MG63 (cell line): ENCODE results near the gene PLA2G4B. TPM values are rescaled to one million over a fixed set of nuclear protein-coding genes. Genes with fewer than 3 reads are reported as not detected.
A peak's percentile ranks its signal among the peaks of the same experiment; 100 is the strongest.

Experiments
- DNase-seq: peaks from one replicate; pipeline ENCODE4 v3.0.0-alpha.2; 2020
- H3K27me3 ChIP-seq: fragments of 250-450 bp; sonication (Bioruptor Pico); 2 replicates; pipeline ENCODE4 v1.5.1; 2020; ENCODE audit warnings: mild to moderate bottlenecking, moderate library complexity
- H3K36me3 ChIP-seq: fragments of 250-450 bp; sonication (Bioruptor Pico); 2 replicates; pipeline ENCODE4 v1.5.1; 2020; ENCODE audit warnings: mild to moderate bottlenecking, moderate library complexity
- H3K4me3 ChIP-seq: fragments of 250-450 bp; sonication (Bioruptor Pico); 2 replicates; pipeline ENCODE4 v1.5.1; 2020; ENCODE audit warnings: mild to moderate bottlenecking, moderate library complexity
- H3K9me3 ChIP-seq: fragments of 250-450 bp; sonication (Bioruptor Pico); 2 replicates; pipeline ENCODE4 v1.5.1; 2020; ENCODE audit warnings: mild to moderate bottlenecking, moderate library complexity
- total RNA-seq: library from RNA; depleted of rRNA; stranded (reverse); fragments of >200 nt; shearing (Covaris generic); gene quantifications from 2 replicates; pipeline ENCODE4 v1.2.3, GENCODE V29; 2014; ENCODE audit warnings: low replicate concordance

Gene PLA2G4B
- total RNA-seq, 1 experiment from 2014 or later: 0.20 TPM

- Histone ChIP-seq H3K36me3 (peaks cover 2% of the 10 kb centered on the region; the same call in 1 of the 2 replicates), H3K4me3 (no peak overlapping the region), H3K27me3 (no peaks in the 10 kb centered on the region), H3K9me3 (no peaks in the 10 kb centered on the region)
- DNase-seq: no peak
Observed at GRCh38 chr15:41804361-41804760, 34.3 kb upstream of the PLA2G4B start.

DNA sequence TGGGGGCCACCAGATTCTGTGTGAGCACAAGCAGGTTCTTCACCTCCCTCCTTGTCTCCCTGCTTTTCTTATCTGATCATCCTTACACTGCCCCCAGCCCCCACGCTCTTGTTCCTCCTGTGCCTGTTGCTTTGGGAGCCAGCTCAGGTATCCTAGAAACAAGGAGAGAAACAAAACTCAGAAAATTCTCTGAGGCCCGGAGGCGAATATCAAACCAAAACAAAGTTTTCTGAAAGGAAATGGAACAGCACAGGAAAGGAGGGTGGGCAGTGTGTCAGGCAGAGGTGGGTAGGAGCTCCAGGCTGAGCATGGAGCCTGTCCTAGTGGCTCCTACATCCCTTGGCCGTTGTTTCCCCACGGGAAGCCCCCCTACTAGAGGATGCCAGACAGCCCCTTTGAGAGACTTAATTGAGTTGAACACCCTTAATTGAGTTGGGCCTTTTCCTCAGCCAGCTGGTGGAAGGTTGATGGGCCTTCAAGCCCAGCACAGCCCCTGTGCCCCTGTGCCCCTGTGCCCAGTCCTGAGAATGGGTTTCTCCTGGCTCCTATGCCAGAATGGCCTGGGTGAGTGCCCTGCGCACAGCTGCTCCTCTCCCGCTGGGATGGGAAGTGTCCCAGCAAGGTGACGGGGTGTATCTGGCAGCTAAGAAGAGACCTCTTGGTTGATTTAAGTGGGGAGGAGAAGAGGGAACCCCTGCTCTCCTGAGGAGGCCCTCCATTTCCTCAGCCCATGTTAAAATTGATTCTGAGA lies 33.6 kb upstream of the PLA2G4B start:
- no peaks in the 10 kb centered on the region for H3K9me3 ChIP-seq
- H3K36me3 ChIP-seq: peaks cover 2% of the 10 kb centered on the region; the same call in 1 of the 2 replicates
- no peak overlapping the region for H3K4me3 ChIP-seq
- H3K27me3 ChIP-seq: no peaks in the 10 kb centered on the region
- no peak for DNase-seq

- H3K36me3 ChIP-seq: peaks cover 1% of the 10 kb centered on the region; the same call in 1 of the 2 replicates
- no peak overlapping the region for H3K4me3 ChIP-seq
- DNase-seq: no peak
- H3K27me3 ChIP-seq: no peaks in the 10 kb centered on the region
- no peaks in the 10 kb centered on the region for H3K9me3 ChIP-seq
Observed at GRCh38 chr15:41805711-41806110, 32.9 kb upstream of the PLA2G4B start.

GRCh38 chr15:41806291-41807181 lies 32.1 kb upstream of the PLA2G4B start:
- Histone ChIP-seq H3K36me3 (no peaks in the 10 kb centered on the region), H3K4me3 (no peak overlapping the region), H3K9me3 (no peaks in the 10 kb centered on the region), H3K27me3 (no peaks in the 10 kb centered on the region)
- no peak for DNase-seq

GRCh38 chr15:41809121-41809520 lies 29.5 kb upstream of the PLA2G4B start:
- no peak overlapping the region for H3K4me3 ChIP-seq
- H3K36me3 ChIP-seq: no peaks in the 10 kb centered on the region
- no peak for DNase-seq
- no peaks in the 10 kb centered on the region for H3K9me3 ChIP-seq
- H3K27me3 ChIP-seq: no peaks in the 10 kb centered on the region

DNA sequence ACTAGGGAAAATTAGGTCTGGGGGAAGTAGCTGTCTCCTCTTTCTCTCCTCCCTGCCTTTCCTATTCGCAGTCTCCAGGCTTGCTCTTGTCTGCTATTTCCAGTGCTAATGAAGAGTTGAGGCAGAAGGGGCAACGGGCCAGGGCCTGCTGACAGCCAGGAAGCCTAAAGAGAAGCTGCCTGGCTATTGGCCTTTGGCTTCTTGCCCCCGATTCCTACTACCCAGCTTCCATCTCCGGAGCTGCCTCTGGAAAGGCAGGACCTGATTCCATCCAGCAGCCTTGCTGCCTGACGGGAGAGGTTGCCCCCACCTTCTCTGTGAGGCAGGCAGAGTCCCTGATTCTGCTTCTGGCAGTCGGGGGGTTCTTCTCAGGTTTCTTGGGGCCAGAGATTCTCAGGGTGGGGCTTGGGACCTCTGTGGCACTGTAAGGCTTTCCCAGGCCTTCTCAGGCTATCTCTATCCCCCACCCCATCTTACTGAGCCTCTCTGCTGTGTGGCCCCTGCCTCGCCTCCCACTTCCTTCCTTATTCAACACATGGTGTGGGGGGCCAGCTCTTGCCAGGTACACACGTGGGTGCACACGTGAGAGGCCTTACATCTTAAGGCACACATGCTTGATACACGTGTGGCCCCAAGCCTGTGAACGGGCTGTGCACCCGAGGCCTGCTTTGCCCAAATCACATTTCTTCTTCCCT lies 29.0 kb upstream of the PLA2G4B start:
- Histone ChIP-seq H3K9me3 (no peaks in the 10 kb centered on the region), H3K4me3 (no peak overlapping the region), H3K27me3 (no peaks in the 10 kb centered on the region), H3K36me3 (no peaks in the 10 kb centered on the region; the same call in 1 of the 2 replicates)
- no peak for DNase-seq

- H3K9me3 ChIP-seq: no peaks in the 10 kb centered on the region
- no peak overlapping the region for H3K4me3 ChIP-seq
- no peaks in the 10 kb centered on the region for H3K27me3 ChIP-seq
- H3K36me3 ChIP-seq: no peaks in the 10 kb centered on the region; the same call in 1 of the 2 replicates
- DNase-seq: no peak
Observed at GRCh38 chr15:41810651-41811431, 27.8 kb upstream of the PLA2G4B start.

GRCh38 chr15:41811432-41812195 lies 27.0 kb upstream of the PLA2G4B start:
- no peaks in the 10 kb centered on the region for H3K9me3 ChIP-seq
- H3K36me3 ChIP-seq: no peaks in the 10 kb centered on the region; the same call in 1 of the 2 replicates
- H3K4me3 ChIP-seq: no peak overlapping the region
- no peaks in the 10 kb centered on the region for H3K27me3 ChIP-seq
- peak; percentile 47 for DNase-seq

GRCh38 chr15:41812820-41813375 lies 25.7 kb upstream of the PLA2G4B start:
- Histone ChIP-seq H3K9me3 (no peaks in the 10 kb centered on the region), H3K36me3 (no peaks in the 10 kb centered on the region; the same call in none of the 2 replicates), H3K27me3 (no peaks in the 10 kb centered on the region), H3K4me3 (no peak overlapping the region)
- no peak for DNase-seq

- Histone ChIP-seq H3K9me3 (no peaks in the 10 kb centered on the region), H3K4me3 (no peak overlapping the region), H3K36me3 (no peaks in the 10 kb centered on the region; the same call in none of the 2 replicates), H3K27me3 (no peaks in the 10 kb centered on the region)
- no peak for DNase-seq
Observed at GRCh38 chr15:41813426-41813825, 25.2 kb upstream of the PLA2G4B start.

- H3K4me3 ChIP-seq: no peak overlapping the region
- H3K36me3 ChIP-seq: no peaks in the 10 kb centered on the region; the same call in none of the 2 replicates
- H3K9me3 ChIP-seq: no peaks in the 10 kb centered on the region
- DNase-seq: no peak
- no peaks in the 10 kb centered on the region for H3K27me3 ChIP-seq
Observed at GRCh38 chr15:41814534-41814933, 24.1 kb upstream of the PLA2G4B start.

- H3K9me3 ChIP-seq: no peaks in the 10 kb centered on the region
- no peaks in the 10 kb centered on the region; the same call in none of the 2 replicates for H3K36me3 ChIP-seq
- no peaks in the 10 kb centered on the region for H3K27me3 ChIP-seq
- no peak overlapping the region for H3K4me3 ChIP-seq
- no peak for DNase-seq
Observed at GRCh38 chr15:41816788-41817187, 21.9 kb upstream of the PLA2G4B start.

DNA sequence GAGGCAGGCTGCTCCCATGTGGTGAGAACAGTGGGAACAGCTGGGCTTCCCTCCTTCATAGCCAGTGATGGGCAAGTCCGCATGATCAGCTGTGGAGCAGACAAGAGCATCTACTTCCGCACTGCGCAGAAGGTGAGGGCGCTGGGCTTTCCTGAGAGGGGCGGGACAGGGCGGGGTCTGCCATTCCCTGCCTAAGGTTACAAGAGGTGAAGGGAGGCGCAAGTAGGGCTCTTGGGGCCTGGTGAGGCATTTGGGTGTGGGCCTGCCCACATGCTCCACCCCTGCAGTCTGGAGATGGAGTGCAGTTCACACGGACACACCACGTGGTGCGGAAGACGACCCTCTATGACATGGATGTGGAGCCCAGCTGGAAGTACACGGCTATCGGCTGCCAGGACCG lies 21.3 kb upstream of the PLA2G4B start:
- no peaks in the 10 kb centered on the region; the same call in none of the 2 replicates for H3K36me3 ChIP-seq
- H3K4me3 ChIP-seq: no peak overlapping the region
- no peaks in the 10 kb centered on the region for H3K27me3 ChIP-seq
- no peak for DNase-seq
- no peaks in the 10 kb centered on the region for H3K9me3 ChIP-seq

DNA sequence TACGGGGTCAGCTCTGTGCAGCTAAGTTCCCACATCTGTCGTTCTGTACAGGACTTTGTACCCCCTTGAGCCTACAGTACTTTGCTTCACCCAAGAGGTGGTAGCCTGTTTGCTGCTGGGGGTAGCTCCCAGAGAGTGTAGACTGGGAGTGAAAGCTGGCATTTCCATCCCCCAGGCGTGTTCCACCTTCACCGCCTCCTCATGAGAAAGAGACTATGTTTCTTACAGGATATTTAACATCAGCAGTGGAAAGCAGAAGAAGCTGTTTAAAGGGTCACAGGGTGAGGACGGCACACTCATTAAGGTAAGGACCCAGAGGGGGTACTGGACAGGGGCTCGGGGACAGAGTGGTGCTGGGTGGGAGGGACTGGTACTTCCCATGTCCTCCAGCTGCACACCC lies 20.9 kb upstream of the PLA2G4B start:
- Histone ChIP-seq H3K9me3 (no peaks in the 10 kb centered on the region), H3K4me3 (no peak overlapping the region), H3K36me3 (no peaks in the 10 kb centered on the region; the same call in none of the 2 replicates), H3K27me3 (no peaks in the 10 kb centered on the region)
- no peak for DNase-seq

GRCh38 chr15:41819455-41820050 lies 19.1 kb upstream of the PLA2G4B start:
- Histone ChIP-seq H3K27me3 (no peaks in the 10 kb centered on the region), H3K4me3 (no peak overlapping the region), H3K9me3 (no peaks in the 10 kb centered on the region), H3K36me3 (no peaks in the 10 kb centered on the region; the same call in none of the 2 replicates)
- no peak for DNase-seq
